GM19467 (cell line): Measurements from ENCODE around the gene BRPF3.
"Not testable (repeated sequence)": the region's sequence is repeated elsewhere in the genome, so short reads cannot be mapped to it uniquely, and the experiment has no call there.

Experiments used
- ATAC-seq: cut with Tn5 transposase; IDR thresholded peaks from one replicate; pipeline ENCODE4 v1.9.1; 2021; ENCODE audit warnings: mild to moderate bottlenecking, moderate library complexity; ENCODE audit not compliant: unreplicated experiment

The BRPF3 gene

DNA sequence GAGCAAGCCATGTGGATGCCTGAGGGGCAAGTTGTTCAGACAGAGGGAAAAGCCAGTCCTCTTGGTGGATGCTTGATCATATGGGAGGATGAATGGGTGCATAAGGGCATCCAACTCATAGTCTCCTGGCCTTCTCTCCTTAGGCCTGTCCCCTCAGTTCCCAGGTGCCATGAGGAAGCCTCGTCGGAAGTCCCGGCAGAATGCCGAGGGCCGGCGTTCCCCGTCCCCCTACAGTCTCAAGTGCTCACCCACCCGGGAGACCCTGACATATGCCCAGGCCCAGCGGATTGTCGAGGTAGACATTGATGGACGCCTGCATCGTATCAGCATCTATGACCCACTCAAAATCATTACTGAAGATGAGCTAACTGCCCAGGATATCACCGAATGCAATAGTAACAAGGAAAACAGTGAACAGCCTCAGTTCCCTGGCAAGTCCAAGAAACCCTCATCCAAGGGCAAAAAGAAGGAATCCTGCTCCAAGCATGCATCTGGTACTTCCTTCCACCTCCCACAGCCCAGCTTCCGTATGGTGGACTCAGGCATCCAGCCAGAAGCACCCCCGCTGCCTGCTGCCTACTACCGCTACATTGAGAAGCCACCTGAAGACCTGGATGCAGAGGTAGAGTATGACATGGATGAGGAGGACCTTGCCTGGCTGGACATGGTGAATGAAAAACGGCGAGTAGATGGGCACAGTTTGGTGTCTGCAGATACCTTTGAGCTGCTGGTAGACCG, 3.8 kb downstream of the BRPF3 start:
- no peak for ATAC-seq

DNA sequence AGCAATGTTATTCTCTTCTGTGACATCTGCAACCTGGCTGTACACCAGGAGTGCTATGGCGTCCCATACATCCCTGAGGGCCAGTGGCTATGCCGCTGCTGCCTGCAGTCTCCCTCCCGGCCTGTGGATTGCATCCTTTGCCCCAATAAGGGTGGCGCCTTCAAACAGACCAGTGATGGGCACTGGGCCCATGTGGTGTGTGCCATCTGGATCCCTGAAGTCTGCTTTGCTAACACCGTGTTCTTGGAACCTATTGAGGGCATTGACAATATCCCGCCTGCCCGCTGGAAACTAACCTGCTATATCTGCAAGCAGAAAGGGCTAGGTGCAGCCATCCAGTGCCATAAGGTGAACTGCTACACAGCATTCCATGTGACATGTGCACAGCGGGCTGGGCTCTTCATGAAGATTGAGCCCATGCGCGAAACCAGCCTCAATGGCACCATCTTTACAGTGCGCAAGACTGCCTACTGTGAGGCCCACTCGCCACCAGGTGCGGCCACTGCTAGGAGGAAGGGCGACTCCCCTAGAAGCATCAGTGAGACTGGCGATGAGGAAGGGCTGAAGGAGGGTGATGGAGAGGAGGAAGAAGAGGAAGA, 4.6 kb downstream of the BRPF3 start:
- ATAC-seq, result no peak

DNA sequence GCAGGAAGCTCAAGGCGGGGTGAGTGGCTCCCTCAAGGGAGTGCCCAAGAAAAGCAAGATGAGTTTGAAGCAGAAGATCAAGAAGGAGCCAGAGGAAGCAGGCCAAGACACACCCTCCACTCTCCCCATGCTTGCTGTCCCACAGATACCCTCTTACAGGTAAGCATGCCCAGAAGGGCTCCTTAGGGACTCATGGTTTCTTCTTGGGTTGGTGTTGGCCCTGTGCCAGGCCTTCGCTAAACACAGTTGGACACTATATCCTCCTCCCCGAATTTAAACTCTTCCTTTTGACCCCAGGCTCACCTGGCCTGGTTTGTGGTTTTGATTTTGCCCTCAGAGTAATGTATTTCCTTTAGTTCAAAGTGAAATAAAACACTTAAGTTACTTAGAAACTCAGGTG, 5.1 kb downstream of the BRPF3 start:
- no peak for ATAC-seq

DNA sequence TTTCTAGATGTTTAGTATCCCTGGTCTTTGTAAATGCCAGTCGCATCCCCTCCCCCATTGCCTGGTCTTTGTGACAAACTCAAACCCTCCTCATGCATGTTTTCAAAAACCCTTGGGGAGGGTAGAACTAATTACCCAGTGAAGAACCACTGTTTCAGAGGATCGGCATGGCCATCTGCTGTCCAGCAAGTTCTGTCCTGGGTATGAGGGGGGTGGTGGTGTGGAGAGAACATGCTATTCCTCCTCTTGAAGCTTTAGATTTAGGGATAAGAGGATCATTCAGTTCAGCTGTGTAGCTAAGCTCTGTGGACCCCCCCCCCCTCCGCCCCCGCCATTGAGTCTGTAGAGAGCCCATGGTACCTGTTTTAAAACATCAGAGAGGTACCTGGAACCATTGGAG, 5.6 kb downstream of the BRPF3 start:
- ATAC-seq, result no peak

DNA sequence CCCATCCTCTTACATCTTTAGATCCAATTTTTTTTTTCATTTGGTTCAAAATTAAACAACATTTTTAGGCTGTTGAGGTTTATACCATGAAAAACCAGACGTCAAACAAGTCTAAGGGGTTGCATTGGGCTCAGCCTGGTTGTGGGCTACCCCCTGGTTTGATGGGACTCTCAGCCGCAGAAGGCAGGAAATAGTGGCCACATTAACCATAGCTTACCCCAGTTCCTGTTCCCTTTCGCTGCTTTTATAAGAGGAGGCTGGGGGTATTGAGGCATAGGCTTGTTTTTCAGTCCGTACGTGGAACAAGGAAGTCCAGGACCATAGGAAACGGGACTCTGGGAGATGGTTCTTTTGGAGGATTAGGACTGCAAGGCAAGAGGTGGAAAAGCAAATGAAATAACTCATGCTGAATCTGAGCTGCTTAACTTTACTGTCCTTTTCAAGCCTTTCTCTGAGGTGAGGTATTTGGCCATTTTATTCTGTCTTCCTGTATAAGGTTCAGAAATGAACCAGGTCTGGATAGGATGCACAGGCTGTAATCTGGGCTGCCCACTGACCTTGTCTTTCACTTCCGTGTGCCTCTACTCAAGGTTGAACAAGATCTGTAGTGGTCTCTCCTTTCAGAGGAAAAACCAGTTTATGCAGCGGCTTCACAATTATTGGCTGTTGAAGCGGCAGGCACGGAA, 7.7 kb downstream of the BRPF3 start:
- ATAC-seq, result no peak

DNA sequence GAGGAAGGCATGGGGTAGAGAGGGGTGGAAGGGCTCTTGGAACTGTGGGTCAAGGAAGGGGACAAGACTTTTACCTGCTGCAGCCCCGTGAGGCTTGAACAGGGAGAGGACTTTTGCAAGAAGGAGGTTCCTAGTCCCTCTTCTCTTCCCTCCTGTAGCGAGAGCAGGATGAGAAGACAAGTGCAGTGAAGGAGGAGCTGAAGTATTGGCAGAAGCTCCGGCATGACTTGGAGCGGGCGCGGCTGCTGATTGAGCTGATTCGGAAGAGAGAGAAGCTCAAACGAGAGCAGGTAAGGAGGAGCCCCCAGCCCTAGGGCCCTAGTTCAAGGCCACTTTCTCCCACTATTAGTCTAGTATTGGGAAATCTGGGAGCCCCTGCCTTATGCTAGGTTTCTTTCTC, 10.6 kb downstream of the BRPF3 start:
- ATAC-seq, result no peak

DNA sequence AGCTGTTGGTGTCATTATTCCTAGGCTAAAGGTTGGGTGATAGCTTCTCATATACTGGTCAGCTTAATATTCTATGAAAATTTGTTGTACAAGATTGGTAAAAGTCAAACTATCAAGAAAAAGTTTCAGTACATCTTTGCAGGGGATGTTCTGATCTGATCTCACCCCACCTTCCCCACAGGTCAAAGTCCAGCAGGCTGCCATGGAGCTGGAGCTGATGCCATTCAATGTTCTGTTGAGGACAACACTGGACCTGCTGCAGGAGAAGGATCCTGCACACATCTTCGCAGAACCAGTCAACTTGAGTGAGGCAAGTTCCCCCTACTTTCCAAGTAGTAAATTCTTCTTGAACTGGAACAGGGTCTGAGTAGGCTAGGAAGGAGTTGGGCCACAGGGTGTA, 13.1 kb downstream of the BRPF3 start:
- ATAC-seq, result no peak

DNA sequence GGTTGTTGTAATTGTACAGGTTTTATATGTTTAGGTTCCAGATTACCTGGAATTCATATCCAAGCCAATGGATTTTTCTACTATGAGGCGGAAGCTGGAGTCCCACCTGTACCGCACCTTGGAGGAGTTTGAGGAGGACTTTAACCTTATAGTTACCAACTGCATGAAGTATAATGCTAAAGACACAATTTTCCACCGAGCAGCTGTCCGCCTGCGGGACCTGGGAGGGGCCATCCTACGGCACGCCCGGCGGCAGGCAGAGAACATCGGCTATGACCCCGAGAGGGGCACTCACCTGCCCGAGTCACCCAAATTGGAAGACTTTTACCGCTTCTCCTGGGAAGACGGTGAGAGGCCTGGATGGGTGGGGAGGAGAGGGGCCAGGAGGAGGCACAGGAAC, 13.6 kb downstream of the BRPF3 start:
- no peak for ATAC-seq

DNA sequence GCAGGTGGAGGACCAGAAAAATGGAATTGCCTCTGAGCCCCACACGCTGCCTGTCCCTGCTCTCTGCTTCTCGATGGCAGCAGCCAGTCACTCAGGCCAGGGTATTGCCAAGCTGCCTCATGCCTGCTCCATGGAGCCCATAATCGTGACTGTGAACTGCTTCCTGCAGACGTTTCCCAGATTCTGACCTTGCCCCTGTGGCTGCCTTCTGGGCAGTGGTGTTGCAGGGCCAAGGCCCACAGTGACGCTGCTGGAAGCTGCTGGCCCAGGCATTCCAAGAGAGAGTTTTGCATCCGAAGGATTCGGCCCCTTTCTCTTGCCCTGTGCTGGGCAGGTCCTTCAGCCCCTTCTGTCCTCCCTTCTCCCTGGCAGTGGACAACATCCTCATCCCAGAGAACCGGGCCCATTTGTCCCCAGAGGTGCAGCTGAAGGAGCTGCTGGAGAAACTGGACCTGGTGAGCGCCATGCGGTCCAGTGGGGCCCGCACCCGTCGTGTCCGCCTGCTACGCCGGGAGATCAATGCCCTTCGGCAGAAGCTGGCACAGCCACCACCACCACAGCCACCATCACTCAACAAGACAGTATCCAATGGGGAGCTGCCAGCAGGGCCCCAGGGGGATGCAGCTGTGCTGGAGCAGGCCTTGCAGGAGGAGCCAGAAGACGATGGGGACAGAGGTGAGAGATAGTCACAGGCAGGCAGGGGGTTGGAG, 14.5 kb downstream of the BRPF3 start:
- ATAC-seq, result no peak

DNA sequence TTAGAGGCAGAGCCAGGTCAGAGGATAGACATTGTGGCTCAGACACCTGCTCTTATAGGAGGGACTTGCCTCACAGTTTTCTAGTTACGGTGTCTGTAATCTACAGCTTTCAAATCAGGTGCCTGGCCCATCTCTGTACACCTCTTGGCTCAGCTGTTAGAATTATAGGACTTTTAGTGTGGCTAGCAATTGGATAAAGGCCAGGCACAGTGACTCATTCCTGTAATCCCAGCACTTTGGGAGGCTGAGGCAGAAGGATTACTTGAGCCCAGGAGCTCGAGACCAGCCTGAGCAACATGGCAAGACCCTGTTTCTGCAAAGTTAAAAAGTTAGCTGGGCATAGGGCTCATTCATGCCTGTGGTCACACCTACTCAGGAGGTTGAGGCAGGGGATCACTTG, 20.0 kb downstream of the BRPF3 start:
- ATAC-seq, result no peak

DNA sequence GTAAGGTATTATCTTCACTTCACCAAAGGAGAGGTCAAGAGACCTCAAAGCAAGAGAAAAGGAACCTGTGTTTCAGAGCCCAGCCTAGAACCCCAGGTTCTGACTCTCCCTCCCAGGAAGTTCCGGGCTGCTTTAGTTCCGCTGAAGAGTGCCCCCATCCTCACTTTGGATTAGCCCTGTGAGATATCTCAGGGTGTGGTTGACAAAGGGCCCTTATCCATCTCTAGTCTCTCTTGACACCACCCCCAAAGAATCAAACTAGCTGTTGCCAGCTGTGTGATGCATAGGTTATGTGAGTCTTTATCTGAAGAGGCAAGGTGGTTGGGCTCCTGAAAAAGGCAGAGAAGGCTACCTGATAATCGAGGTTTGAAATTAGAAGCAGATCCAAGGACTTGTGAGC, 20.6 kb downstream of the BRPF3 start:
- no peak for ATAC-seq

DNA sequence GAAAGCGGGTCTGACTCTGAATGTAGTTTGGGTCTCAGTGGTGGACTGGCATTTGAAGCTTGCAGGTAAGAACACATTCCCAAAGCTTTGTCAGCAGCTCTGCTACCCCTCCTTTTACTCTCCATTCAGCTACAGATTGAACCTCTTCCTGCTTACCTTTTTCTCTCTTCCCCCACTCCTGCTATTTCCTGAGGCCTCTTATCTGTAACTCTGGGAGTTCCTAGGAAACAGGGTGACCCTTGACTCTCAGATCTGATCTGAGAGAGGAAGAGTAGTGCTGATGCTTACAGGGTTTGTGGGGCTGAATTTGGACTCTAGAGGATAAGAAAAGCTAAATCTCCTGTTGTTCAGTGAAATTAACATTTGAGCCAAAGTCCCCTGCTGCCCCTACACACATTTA, 21.4 kb downstream of the BRPF3 start:
- no peak for ATAC-seq

DNA sequence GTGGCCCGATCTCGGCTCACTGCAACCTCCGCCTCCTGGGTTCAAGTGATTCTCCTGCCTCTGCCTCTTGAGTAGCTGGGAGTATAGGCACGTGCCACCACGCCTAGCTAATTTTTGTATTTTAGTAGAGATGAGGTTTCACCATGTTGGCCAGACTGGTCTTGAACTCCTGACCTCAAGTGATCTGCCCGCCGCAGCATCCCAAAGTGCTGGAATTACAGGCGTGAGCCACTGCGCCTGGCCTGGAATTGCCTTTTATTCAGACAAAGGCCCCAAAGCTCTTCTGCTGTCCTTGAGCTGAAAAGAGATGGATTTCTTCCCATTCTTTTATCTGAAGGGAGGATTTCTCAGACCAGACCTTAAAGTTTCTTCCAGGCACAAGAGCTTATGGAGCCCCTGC, 22.0 kb downstream of the BRPF3 start:
- ATAC-seq, result not testable (repeated sequence)

DNA sequence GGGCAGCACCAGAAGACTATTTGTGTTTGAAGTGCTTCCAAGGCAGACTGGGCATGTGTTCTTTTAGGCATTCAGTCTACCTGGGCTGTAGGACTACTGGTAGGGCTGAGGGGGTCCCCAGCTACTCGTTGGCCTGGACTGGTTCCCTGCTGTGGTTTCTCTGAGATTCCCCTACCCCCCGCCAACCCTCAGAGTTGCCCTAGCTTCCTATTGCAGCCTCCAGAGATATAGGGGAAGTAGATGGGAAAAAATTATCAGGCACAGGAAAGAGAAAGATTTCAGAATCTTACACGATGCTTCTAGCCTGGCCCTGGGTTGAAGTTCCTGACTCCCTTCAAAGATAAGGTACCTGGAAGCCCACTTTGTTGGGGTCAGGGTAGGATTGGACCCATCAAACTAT, 22.5 kb downstream of the BRPF3 start:
- no peak for ATAC-seq

DNA sequence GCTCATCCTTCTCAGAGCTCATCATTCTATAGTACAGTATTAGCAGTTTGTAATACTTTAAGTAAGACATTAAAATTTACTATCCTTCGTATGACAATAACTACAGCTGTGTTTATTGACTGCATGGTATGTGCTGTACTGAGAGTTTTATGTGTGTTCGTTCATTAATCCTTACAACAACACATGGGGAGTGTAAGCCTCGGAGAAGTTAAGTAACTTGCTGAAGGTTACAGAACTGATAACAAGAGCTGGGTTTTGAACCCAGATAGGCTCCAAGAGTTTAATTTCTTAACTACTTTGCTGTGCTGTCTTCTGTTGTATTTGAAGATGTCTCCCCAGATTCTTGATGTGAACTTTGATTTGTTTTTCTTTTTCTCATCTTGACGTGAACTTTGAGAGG, 23.7 kb downstream of the BRPF3 start:
- ATAC-seq, result no peak

DNA sequence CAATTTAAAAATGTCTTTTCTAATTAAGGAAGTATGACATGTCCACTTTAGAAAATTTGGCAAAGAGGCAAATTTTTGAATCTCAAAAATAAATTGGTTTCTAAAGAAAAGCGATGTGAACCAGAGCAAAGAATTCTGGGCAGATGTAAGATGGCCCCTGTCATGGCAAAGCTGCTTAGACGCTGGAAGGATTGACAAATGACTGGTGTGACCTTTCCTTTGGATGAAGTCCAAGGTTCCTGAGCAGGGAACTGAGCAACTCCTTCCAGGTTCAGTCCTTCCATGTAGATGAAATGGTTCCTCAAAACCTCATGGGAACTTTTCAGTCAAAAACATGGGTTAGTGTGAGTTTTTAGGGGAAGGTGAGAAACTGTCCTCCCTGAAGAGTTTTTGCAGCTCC, 25.1 kb downstream of the BRPF3 start:
- ATAC-seq, result no peak

DNA sequence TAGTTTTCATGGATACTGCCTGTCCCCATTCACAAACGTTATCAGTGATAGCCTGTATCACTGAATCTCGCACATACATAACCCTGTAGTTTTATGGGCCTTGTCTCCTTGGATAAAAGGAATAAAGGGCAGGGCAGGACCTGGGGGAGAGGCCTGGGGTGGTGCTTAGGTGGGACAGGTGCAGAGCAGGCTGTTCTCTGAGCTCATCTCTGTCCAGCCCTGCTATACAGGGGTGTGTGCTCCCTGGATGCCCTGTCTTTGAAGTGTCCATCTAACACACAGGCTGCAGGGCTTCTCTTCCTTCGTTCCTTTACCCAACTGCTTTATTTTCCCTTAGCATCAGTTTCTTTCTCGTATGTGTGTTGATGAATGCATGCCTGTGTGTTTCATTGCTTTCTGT, 26.4 kb downstream of the BRPF3 start:
- no peak for ATAC-seq

DNA sequence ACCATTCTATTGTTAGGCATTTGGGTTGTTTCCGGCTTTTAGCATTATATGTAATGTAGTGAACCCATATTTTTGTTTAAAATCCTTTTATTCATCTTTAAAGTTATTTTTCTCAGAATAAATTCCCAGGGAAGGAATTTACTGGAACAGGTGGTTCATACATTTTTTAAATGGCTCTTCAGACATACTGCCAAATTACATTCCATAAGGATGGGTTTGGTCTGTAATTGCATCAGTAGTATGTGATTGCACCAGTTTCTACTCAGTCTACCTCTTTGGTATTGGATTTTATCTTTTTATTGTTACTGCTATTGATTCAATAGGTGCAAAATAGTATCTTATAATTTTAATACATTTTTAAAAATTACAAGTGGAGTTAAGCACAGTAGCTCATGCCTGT, 27.2 kb downstream of the BRPF3 start:
- ATAC-seq, result no peak

DNA sequence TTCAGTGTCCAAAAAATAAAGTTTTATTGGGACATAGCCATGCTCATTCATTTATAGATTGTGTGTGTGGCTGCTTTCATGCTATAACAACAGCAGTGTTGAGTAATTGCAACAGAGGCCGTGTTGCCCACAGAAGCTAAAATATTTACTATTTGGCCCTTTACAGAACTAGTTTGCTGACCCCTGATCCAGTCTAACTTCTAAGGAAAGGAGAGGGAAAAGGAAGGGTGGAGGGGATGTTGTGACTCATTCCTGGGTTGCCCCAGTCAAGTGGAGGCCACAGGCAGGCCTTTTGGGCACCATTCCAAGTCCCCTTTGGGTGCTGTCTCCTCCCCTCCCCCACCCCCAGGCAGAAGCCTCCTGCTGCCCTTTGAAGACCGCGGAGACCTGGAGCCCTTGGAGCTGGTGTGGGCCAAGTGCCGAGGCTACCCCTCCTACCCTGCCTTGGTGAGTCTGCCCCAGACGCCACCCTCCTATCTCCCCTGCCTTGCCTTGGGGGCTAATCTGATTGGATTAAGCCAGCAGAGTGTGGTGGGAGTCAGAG, 28.4 kb downstream of the BRPF3 start:
- no peak for ATAC-seq

DNA sequence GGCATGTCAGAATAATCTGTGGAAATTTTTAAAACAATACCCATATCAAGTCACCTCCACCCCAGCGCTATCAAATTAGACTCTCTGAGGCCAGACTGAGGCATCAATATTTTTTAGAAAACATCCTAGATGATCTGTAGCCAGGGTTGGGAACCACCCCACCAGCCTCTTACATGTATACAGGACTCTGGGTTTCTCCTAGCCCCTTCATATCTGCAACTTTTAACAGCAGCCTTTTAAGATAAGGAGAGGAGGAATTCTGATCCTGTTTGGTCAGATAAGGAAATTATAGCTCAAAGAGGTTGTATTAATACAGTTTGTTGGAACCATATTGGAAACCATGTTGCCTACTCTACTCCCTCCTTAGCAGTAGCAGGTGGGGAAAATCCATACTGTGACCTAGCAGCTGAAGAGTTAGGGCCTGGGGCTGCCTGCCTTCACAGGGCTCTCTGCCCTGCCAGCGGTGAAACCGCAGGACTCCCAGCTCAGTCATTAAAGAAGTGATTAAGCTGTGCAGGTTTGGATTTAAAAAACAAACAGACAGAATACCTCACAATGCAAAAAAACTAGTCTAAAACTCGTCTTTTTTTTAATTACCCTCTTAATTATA, 30.0 kb downstream of the BRPF3 start:
- ATAC-seq, result no peak
